ENCODE data around the gene PABPN1L. TPM values are rescaled to one million over a fixed set of nuclear protein-coding genes. Genes with fewer than 3 reads are reported as not detected.

PABPN1L gene
- total and polyA plus RNA-seq, 2 of the 8 experiments (the other 6 are each of a cell fraction or from before 2014, with no cell fraction given): not detected

DNA sequence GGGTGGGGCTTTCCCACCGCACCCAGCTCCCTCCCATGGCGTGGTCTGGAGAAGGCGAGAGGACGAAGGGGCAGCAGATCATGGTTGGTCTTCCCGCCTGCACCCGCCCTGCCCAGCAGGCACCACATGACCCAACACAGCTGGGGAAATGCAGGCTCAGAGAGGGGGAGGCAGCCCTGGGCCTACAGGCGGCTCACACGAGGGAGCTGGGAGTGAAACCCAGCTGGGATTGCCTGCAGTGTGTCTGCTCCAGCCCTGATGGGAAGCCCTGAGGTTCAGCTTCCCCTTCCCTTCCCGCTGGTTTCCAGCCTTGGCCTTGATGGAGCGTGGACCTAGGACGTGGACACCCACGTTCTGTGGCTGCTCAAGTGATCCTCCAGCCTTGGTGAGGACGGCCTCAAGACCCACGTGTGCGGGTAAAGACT is 20.0 kb upstream of the PABPN1L start:
- no peaks in the 10 kb centered on the region for H3K9me3 ChIP-seq (ENCODE audit: insufficient read depth in 2 of 2, low read depth in 1 of 2, low read length in 1 of 2)
- H3K18ac ChIP-seq (ENCODE audit: extremely low read depth, low read length): no peak overlapping the region
- H4K91ac ChIP-seq (replicated peaks; ENCODE audit: insufficient read length, low read length): no peak overlapping the region
- peaks cover 0 to 4% of the 10 kb centered on the region in 2 experiments for H4K20me1 ChIP-seq (replicated peaks in 1 of 2; ENCODE audit: control insufficient read depth in 1 of 2, insufficient read depth in 2 of 2, low read length in 2 of 2)
- H3K9ac ChIP-seq (replicated peaks in 1 of 4; ENCODE audit: extremely low read depth in 1 of 4, low read depth in 3 of 4, low read length in 3 of 4): no peak overlapping the region
- H2BK15ac ChIP-seq (ENCODE audit: low read length): 0 out of 2 replicates have a peak overlapping the region, but pooled peaks have one; percentile 46
- peaks cover 0 to 2% (median under 1%) of the 10 kb centered on the region in 4 experiments; a peak in 2 of 7 replicates for H3K27me3 ChIP-seq (replicated peaks in 1 of 4; ENCODE audit: control insufficient read depth in 3 of 4, extremely low read depth in 1 of 4, insufficient read depth in 3 of 4, low read length in 3 of 4)
- H3K23ac ChIP-seq (ENCODE audit: insufficient read length): no peak overlapping the region
- FAIRE-seq: no peak
- H3K79me2 ChIP-seq (ENCODE audit: control insufficient read depth in 1 of 2, insufficient read depth in 2 of 2, low read length in 2 of 2): no peaks in the 10 kb centered on the region
- no peak overlapping the region for H3K4me3 ChIP-seq (ENCODE audit: extremely low read depth in 1 of 4, insufficient read depth in 2 of 4, low read depth in 3 of 4, low read length in 4 of 4)
- no peaks in the 10 kb centered on the region; the same call in 1 of the 2 replicates for H3K23me2 ChIP-seq (ENCODE audit: low read depth, low read length)
- CTCF ChIA-PET (ENCODE audit: partially characterized antibody): interaction anchor here (1.2 to 2.1 kb wide), 3 partner anchors 19 to 149 kb away, joined by 3 to 8 read pairs (median 4); partner anchors contain the start of genes GALNS and TRAPPC2L
- no peak overlapping the region for H2BK20ac ChIP-seq (ENCODE audit: low read length)
- WGBS, 2 experiments (ENCODE audit: extremely low coverage in 1 of 2, insufficient coverage in 1 of 2, insufficient read length in 1 of 2, insufficient replicate concordance in 2 of 2, low coverage in 1 of 2, low lambda C conversion rate in 2 of 2, missing lambda C conversion rate in 1 of 2): 86% methylated on average over 13 of the region's 15 CpGs; no CpG with 5 or more reads in 1 of the 2 experiments
- no peak overlapping the region for H3K14ac ChIP-seq (ENCODE audit: insufficient read length)
- H2AK5ac ChIP-seq (ENCODE audit: low read depth, low read length): no peak overlapping the region
- POLR2A ChIA-PET (ENCODE audit: partially characterized antibody): interaction anchor here (0.9 kb wide), 1 partner anchor 76 kb away, joined by 5 read pairs; no protein-coding TSS in a partner anchor
- H2BK5ac ChIP-seq (ENCODE audit: low read depth, low read length): no peak overlapping the region
- no peak overlapping the region for H3K27ac ChIP-seq (ENCODE audit: low read depth, low read length)
- no peak overlapping the region for H3K56ac ChIP-seq (replicated peaks; ENCODE audit: insufficient read length, low read depth, low read length)
- H3K4ac ChIP-seq (replicated peaks; ENCODE audit: insufficient read length, low read depth, low read length): no peak overlapping the region
- no peak overlapping the region for H2AFZ ChIP-seq (ENCODE audit: low read length)
- H3K36me3 ChIP-seq (ENCODE audit: control insufficient read depth in 2 of 4, insufficient read depth in 4 of 4, low read length in 3 of 4): no peaks in the 10 kb centered on the region
- peaks cover 0 to 4% (median 0%) of the 10 kb centered on the region in 4 experiments; a peak in 2 of 7 replicates for H3K4me1 ChIP-seq (replicated peaks in 1 of 4; ENCODE audit: control insufficient read depth in 3 of 4, insufficient read depth in 4 of 4, low read length in 3 of 4)
- no peak overlapping the region for H3K4me2 ChIP-seq (ENCODE audit: insufficient read depth in 1 of 2, low read depth in 2 of 2, low read length in 2 of 2)
- H3K79me1 ChIP-seq (ENCODE audit: low read depth, low read length): no peaks in the 10 kb centered on the region; the same call in 1 of the 2 replicates
- no peak overlapping the region for H4K5ac ChIP-seq (ENCODE audit: insufficient read length, low read depth, low read length)
- no peak overlapping the region; the same call in 1 of the 2 replicates for H4K8ac ChIP-seq (ENCODE audit: extremely low read depth, insufficient read depth, low read length)
- no peak overlapping the region; the same call in 1 of the 2 replicates for H2BK12ac ChIP-seq (ENCODE audit: low read depth, low read length)
- H2BK120ac ChIP-seq (replicated peaks; ENCODE audit: low read depth, low read length): no peak overlapping the region
- no peak for DNase-seq (ENCODE audit: low read depth in 1 of 2, low spot score in 2 of 2)
- TF ChIP-seq RFX5 (IDR thresholded peaks at IDR 0.05; ENCODE audit: borderline replicate concordance, low read depth, low read length) (no peak), CBX5 (IDR thresholded peaks at IDR 0.05; ENCODE audit: low read depth, low read length) (no peak), ZNF274 (IDR thresholded peaks at IDR 0.05; ENCODE audit: borderline replicate concordance, extremely low read depth, low read length) (no peak), EP300 (IDR thresholded peaks at IDR 0.05; ENCODE audit: borderline replicate concordance in 1 of 2, low read depth in 2 of 2, low read length in 2 of 2) (no peak), GABPA (IDR thresholded peaks at IDR 0.05; ENCODE audit: borderline replicate concordance, insufficient read depth, low read length) (no peak), SIN3A (conservative IDR thresholded peaks at IDR 0.05 in 1 of 2, IDR thresholded peaks at IDR 0.05 in 1 of 2; ENCODE audit: low read depth in 1 of 2, low read length in 2 of 2) (no peak), EGR1 (IDR thresholded peaks at IDR 0.05; ENCODE audit: borderline replicate concordance, low read depth, low read length) (no peak; the same call in 1 of the 2 replicates), CTBP2 (IDR thresholded peaks at IDR 0.05; ENCODE audit: borderline replicate concordance, insufficient read depth, insufficient read length, low read length) (no peak), JUN (IDR thresholded peaks at IDR 0.05; ENCODE audit: low read depth, low read length) (no peak), BCL11A (IDR thresholded peaks at IDR 0.05; ENCODE audit: low read depth in 2 of 2, low read length in 2 of 2) (no peak)
- TF ChIP-seq, protein P1, sequence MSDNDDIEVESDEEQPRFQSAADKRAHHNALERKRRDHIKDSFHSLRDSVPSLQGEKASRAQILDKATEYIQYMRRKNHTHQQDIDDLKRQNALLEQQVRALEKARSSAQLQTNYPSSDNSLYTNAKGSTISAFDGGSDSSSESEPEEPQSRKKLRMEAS (IDR thresholded peaks at IDR 0.05): no peak

Data from H1 (cell line).